Caco-2 (cell line): ENCODE data around the gene RFX7. TPM values are rescaled to one million over a fixed set of nuclear protein-coding genes. Genes with fewer than 3 reads are reported as not detected.

Source experiments
- Bru-seq: library from RNA; stranded (reverse); fragments of 400-500 nt; gene quantifications from one replicate; lab custom pipeline; 2021; lab: Mats Ljungman, UMichigan
- BruChase-seq, 2 experiments: library from RNA; stranded (reverse); fragments of 400-500 nt; gene quantifications; one replicate each; lab custom pipeline; 2021; lab: Mats Ljungman, UMichigan
- BruUV-seq: library from RNA; stranded (reverse); fragments of 400-500 nt; replicated peaks from 2 replicates; lab custom pipeline; 2021; lab: Mats Ljungman, UMichigan
- CTCF ChIA-PET: fragments of 300-600 bp; sonication (Branson Sonifier 250); formaldehyde crosslinking; loops from one replicate; lab custom pipeline; 2022; ENCODE audit warnings: antibody characterized with exemption; lab: Charles Lee
- POLR2A ChIA-PET: fragments of 300-600 bp; sonication (Branson Sonifier 250); formaldehyde crosslinking; loops from one replicate; lab custom pipeline; 2022; ENCODE audit warnings: antibody characterized with exemption; lab: Charles Lee
- DNase-seq, 2 experiments: peaks; one replicate each; pipeline versions ENCODE4 v3.0.0 to v3.0.0-alpha.2; 2020 to 2022
- H3K27me3 ChIP-seq: replicated peaks from 2 replicates; pipeline ENCODE4 v1.6.0; 2011; ENCODE audit warnings: low read length; ENCODE audit not compliant: control insufficient read depth, insufficient read depth
- H3K36me3 ChIP-seq: 2 replicates; pipeline ENCODE4 v1.5.1; 2011; ENCODE audit warnings: low read length; ENCODE audit not compliant: control insufficient read depth, insufficient read depth
- H3K4me1 ChIP-seq: fragments of 250-450 bp; sonication (Bioruptor Pico); 2 replicates; pipeline ENCODE4 v1.5.1; 2020; ENCODE audit warnings: mild to moderate bottlenecking
- H3K4me3 ChIP-seq: 2 replicates; pipeline ENCODE4 v1.5.1; 2011; ENCODE audit warnings: low read depth, mild to moderate bottlenecking, control low read depth, low read length
- H3K9me3 ChIP-seq: fragments of 250-450 bp; sonication (Bioruptor Pico); 2 replicates; pipeline ENCODE4 v1.5.1; 2020; ENCODE audit warnings: mild to moderate bottlenecking, moderate library complexity
- H3K27ac Mint-ChIP-seq: one replicate; pipeline ENCODE4 v1.8.0; 2022; ENCODE audit warnings: mixed read lengths; ENCODE audit not compliant: unreplicated experiment
- H3K27me3 Mint-ChIP-seq: one replicate; pipeline ENCODE4 v1.8.0; 2022; ENCODE audit warnings: mixed read lengths; ENCODE audit not compliant: insufficient read depth, unreplicated experiment
- H3K36me3 Mint-ChIP-seq: one replicate; pipeline ENCODE4 v1.8.0; 2022; ENCODE audit warnings: mild to moderate bottlenecking, mixed read lengths; ENCODE audit not compliant: insufficient read depth, unreplicated experiment
- H3K4me1 Mint-ChIP-seq: one replicate; pipeline ENCODE4 v1.8.0; 2022; ENCODE audit warnings: low read depth, mixed read lengths; ENCODE audit not compliant: unreplicated experiment
- H3K4me3 Mint-ChIP-seq: one replicate; pipeline ENCODE4 v1.8.0; 2022; ENCODE audit warnings: mild to moderate bottlenecking, moderate library complexity, mixed read lengths; ENCODE audit not compliant: unreplicated experiment
- H3K9me3 Mint-ChIP-seq: one replicate; pipeline ENCODE4 v1.8.0; 2022; ENCODE audit warnings: mixed read lengths; ENCODE audit not compliant: unreplicated experiment
- intact Hi-C: fragments of 100-400 bp; cut with micrococcal nuclease; formaldehyde crosslinking; loops from one replicate; pipeline ENCODE4 v1.10.0; 2022; ENCODE audit not compliant: unreplicated experiment
- long read RNA-seq: library from polyadenylated mRNA; stranded (forward); transcript quantifications from one replicate; pipeline ENCODE4 v2.0.0, GENCODE V29; 2022
- total RNA-seq: library from RNA; stranded (reverse); gene quantifications from 2 replicates; pipeline ENCODE4 v1.2.3, GENCODE V29; 2022
- TF ChIP-seq, protein P1 (sequence below), 2 experiments: fragments of 200-600 bp in 1 of 2; IDR thresholded peaks; 1 replicate in 1 of 2; 2 replicates in 1 of 2; pipeline versions ENCODE4 v1.5.1 to v1.8.0; 2011 to 2022; ENCODE audit warnings: antibody characterized with exemption in 1 of 2, control low read depth in 1 of 2, inconsistent platforms in 1 of 2, low read depth in 1 of 2, low read length in 1 of 2, mild to moderate bottlenecking in 1 of 2, moderate library complexity in 1 of 2; ENCODE audit not compliant: insufficient read depth in 1 of 2, severe bottlenecking in 1 of 2, unreplicated experiment in 1 of 2

RFX7 gene
- total RNA-seq (8.7 and 10.3 TPM in 2 replicates), Bru-seq, nascent RNA (percentile 68 among the genes with signal in this experiment), BruChase-seq, experiment 1, labeled RNA remaining after a 2-hour chase (percentile 63 among the genes with signal in this experiment), BruChase-seq, experiment 2, labeled RNA remaining after a 6-hour chase (percentile 56 among the genes with signal in this experiment)
- long read RNA-seq, partial matches to known transcripts, result 0 of 5 reads
- long read RNA-seq, other reads (novel, unspliced or antisense), result 5 of 5 reads

DNA sequence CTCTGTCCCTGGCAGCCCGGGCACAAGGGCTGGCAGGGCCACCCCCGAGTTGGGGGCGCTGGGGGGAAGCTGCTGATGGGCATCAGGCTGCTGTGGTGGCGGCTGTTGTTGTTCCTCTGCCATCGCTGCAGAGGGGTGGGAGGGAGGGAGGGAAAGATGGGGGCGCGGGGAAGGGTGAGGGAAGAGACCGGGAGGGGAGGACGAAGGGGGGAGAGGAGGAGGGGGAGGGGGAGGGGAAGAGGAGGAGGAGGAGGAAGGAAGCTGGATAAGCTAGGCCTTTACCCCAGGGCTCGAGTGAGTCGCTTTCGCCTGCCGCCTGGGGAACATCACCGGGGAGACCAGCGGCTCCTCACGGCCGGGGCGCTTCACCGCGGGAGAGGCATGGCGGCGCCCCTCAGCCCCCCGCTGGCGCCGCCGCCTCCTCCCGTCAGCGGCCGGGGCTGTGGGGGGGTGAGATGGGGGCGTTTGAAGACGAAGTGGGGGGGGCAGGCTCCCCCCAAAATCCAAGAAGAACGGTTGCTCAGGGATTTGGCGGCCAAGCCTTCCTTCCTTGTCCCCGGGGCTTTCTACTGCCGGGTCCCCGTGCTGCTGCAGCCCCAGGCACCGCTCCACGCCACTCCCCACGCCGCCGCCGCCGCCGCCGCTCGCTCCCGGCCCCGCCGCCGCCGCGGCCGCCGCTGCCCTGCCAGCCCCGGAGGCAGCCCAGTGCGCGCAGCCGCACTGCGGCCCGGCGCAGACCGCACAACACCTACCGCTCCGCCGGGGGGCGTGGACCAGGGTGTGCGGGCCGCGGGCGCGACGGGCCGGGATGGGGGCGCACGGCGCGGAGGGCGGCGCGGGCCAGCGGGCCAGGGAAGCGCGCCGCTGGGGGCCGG, at the start of gene RFX7:
Gene RFX7, minus strand, starts transcription at position 717 of the 875 bp plus-strand sequence. Its CDS starts 594 bp downstream, at position 123.
- peak; percentile 78 to 89 for DNase-seq
- CTCF ChIA-PET, result interaction anchor here (1.3 kb wide), 1 partner anchor 189 kb away, joined by 3 read pairs; no protein-coding TSS in a partner anchor
- Mint-ChIP-seq H3K27ac (peak within 1 kb of the TSS; percentile 32), H3K4me3 (peak within 1 kb of the TSS; percentile 82), H3K9me3 (no peaks in the 10 kb centered on the region), H3K36me3 (no peaks in the 10 kb centered on the region), H3K27me3 (no peaks in the 10 kb centered on the region), H3K4me1 (peaks cover 14% of the 10 kb centered on the region)
- Histone ChIP-seq H3K27me3 (no peaks in the 10 kb centered on the region), H3K36me3 (no peaks in the 10 kb centered on the region), H3K4me3 (peak within 1 kb of the TSS; percentile 83), H3K4me1 (peaks cover 21% of the 10 kb centered on the region), H3K9me3 (no peaks in the 10 kb centered on the region)
- POLR2A ChIA-PET, result no interaction called here
- BruUV-seq, result no TSS peak
- intact Hi-C loops, result no loop called here
- TF ChIP-seq, protein P1, sequence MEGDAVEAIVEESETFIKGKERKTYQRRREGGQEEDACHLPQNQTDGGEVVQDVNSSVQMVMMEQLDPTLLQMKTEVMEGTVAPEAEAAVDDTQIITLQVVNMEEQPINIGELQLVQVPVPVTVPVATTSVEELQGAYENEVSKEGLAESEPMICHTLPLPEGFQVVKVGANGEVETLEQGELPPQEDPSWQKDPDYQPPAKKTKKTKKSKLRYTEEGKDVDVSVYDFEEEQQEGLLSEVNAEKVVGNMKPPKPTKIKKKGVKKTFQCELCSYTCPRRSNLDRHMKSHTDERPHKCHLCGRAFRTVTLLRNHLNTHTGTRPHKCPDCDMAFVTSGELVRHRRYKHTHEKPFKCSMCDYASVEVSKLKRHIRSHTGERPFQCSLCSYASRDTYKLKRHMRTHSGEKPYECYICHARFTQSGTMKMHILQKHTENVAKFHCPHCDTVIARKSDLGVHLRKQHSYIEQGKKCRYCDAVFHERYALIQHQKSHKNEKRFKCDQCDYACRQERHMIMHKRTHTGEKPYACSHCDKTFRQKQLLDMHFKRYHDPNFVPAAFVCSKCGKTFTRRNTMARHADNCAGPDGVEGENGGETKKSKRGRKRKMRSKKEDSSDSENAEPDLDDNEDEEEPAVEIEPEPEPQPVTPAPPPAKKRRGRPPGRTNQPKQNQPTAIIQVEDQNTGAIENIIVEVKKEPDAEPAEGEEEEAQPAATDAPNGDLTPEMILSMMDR (IDR thresholded peaks at IDR 0.05; ENCODE audit: insufficient read depth in 1 of 2, low read depth in 1 of 2, low read length in 1 of 2, severe bottlenecking in 1 of 2, unreplicated experiment in 1 of 2), result no peak

DNA sequence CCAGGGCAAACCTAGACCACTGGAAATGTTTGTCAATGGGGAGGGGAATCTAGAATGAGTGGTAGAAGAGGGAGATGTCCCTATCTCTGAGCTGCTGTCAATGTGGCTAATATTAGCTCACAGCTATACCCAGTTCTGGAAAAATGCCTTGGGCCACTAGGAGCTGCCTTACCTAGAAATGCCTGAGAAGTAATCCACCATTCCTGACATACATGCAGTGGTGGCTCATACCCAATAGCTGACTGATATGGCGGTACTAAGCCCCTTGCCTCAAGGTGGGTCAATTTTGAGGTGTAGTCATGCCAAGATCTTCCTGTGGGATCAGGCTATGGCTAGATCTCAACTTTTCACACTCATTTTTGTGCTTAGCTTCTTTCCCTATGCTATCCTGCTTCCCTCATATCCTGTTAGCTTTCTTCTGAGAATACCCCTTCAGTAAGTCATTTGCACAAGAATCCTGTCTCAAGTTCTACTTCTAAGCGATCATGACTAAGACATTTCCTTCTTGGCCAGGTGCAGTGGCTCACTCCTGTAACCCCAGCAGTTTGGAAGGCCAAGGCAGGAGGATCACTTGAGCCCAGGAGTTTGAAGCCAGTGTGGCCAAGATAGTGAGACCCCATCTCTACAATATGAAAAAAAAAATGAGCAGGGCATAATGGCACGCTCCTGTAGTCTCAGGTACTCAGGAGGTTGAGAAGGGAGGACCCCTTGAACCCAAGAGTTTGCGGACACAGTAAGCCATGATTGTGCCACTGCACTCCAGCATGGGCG, 49.1 kb upstream of the RFX7 start:
- no TSS peak for BruUV-seq
- Mint-ChIP-seq H3K36me3 (no peaks in the 10 kb centered on the region), H3K9me3 (no peaks in the 10 kb centered on the region), H3K27ac (no peak overlapping the region), H3K27me3 (peaks cover 9% of the 10 kb centered on the region), H3K4me1 (no peaks in the 10 kb centered on the region), H3K4me3 (no peak overlapping the region)
- intact Hi-C loops, result no loop called here
- 0 out of 2 replicates have a peak, but pooled peaks cover 4% of the 10 kb centered on the region for H3K9me3 ChIP-seq
- no peak for DNase-seq
- ChIA-PET POLR2A (no interaction called here), CTCF (no interaction called here)
- no peaks in the 10 kb centered on the region for H3K36me3 ChIP-seq
- H3K27me3 ChIP-seq, result no peaks in the 10 kb centered on the region
- H3K4me1 ChIP-seq, result no peaks in the 10 kb centered on the region
- TF ChIP-seq, protein P1 (IDR thresholded peaks at IDR 0.05; ENCODE audit: insufficient read depth in 1 of 2, low read depth in 1 of 2, low read length in 1 of 2, severe bottlenecking in 1 of 2, unreplicated experiment in 1 of 2), result no peak
- H3K4me3 ChIP-seq, result no peak overlapping the region

DNA sequence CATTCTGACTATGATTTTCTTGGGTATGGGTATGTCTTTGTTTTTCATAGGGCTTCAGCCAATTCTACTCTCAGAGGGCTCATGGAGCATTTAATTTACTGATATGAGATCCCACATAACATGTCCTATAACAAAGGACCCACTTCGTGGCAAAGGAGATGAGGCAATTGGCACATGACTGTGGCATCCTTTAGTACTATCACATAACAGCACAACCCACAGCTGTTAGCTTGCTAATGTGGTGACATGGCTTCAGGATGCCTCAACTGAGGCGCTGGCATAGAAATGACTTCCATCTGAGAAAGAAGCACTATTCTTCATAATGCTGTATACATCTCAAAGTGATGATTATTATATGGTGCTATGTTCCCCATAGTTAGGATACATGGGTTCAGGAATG, 48.1 kb upstream of the RFX7 start:
- H3K27me3 Mint-ChIP-seq, result peaks cover 7% of the 10 kb centered on the region
- no peak overlapping the region for H3K27ac Mint-ChIP-seq
- no peak for DNase-seq
- no peaks in the 10 kb centered on the region for H3K9me3 Mint-ChIP-seq
- intact Hi-C loops, result no loop called here
- Histone ChIP-seq H3K4me1 (no peaks in the 10 kb centered on the region), H3K27me3 (no peaks in the 10 kb centered on the region), H3K36me3 (no peaks in the 10 kb centered on the region), H3K9me3 (0 out of 2 replicates have a peak, but pooled peaks cover 4% of the 10 kb centered on the region), H3K4me3 (no peak overlapping the region)
- no peak overlapping the region for H3K4me3 Mint-ChIP-seq
- no TSS peak for BruUV-seq
- no peaks in the 10 kb centered on the region for H3K36me3 Mint-ChIP-seq
- ChIA-PET POLR2A (no interaction called here), CTCF (no interaction called here)
- H3K4me1 Mint-ChIP-seq, result no peaks in the 10 kb centered on the region
- TF ChIP-seq, protein P1 (IDR thresholded peaks at IDR 0.05; ENCODE audit: insufficient read depth in 1 of 2, low read depth in 1 of 2, low read length in 1 of 2, severe bottlenecking in 1 of 2, unreplicated experiment in 1 of 2), result no peak
